GM21723 (cell line): ENCODE data around the gene CDC42SE2.
"Not testable (repeated sequence)": the region's sequence is repeated elsewhere in the genome, so short reads cannot be mapped to it uniquely, and the experiment has no call there.

Experiments
- ATAC-seq: cut with Tn5 transposase; IDR thresholded peaks from one replicate; pipeline ENCODE4 v1.9.1; 2021; ENCODE audit warnings: mild to moderate bottlenecking, moderate library complexity; ENCODE audit not compliant: unreplicated experiment

CDC42SE2 gene

DNA sequence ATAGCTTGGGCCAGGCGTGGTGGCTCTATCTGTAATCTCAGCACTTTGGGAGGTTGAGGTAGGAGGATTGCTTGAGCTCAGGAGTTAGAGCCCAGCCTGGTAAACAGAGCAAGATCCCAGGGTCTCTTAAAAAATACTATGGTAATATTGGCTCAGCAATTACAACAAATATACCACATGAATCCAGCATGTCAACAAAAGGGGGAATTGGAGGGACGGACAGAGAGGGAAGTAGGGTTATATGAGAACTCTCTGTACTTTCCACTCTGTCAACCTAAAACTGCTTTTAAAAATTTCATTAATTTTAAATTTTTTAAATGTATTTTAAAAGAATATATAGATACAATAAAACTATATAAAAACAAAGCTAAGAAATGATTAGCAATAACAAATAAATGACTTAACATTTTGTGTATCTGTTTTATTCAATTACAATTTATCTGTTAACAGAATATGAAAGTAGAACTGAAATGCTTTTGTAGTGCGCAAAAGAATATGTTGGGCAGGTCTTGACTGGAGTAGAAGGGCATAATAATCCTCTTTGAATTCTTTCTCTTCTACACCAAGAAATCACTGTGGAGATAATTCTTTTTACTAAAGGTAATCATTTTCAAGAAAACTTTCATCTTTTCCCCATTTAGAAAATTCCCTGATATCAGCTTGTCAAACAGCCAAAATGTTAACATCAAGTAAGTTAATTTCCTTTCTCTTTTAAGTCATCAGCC lies 12.9 kb upstream of the CDC42SE2 start:
- peak; percentile 32 for ATAC-seq

DNA sequence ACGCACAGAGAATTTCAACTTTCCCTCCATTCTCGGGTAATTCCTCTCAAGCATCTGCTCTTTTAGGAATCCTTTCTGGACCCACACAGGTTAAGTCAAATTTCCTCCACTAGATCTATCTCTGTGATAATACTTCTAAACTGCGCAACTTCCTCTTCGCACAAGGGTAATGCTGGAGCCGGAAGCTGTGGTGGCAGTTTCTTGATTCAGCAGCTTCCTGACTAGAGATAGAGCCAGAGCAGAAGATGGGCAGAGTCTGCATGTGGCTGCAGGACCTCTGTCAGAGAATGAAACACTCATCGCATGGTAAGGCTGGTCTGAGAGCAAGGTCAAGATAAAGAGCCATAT lies 11.1 kb upstream of the CDC42SE2 start:
- ATAC-seq, result peak; percentile 80

DNA sequence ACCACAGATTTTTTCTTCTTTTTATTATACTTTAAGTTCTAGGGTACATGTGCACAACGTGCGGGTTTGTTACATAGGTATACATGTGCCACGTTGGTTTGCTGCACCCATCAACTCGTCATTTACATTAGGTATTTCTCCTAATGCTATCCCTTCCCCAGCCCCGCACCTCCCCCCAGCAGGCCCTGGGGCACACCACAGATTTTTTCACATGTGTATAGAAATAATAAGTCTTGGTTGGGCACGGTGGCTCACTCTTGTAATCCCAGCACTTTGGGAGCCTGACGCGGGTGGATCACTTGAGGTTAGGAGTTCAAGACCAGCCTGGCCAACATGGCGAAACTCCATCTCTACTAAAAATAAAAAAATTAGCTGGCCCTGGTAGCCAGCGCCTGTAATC lies 9.8 kb upstream of the CDC42SE2 start:
- not testable (repeated sequence) for ATAC-seq

DNA sequence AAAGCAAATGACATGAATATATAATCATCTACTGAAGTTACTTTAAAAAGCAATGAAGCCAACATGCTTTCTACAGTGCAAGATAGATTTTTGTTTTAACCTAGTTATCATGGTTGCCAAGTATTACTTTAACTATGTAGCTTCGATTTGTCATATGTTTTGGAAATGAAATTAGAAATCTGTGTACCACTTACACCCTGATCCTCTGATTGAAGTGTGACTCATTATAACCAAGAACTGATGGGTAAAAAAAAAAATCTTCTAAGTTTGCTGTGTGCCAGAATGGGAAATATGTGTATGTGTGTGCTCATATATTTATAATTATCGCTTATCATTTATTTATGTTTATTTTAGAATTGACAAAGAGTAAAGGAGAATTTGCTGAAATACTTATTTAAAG lies 9.1 kb upstream of the CDC42SE2 start:
- no peak for ATAC-seq

DNA sequence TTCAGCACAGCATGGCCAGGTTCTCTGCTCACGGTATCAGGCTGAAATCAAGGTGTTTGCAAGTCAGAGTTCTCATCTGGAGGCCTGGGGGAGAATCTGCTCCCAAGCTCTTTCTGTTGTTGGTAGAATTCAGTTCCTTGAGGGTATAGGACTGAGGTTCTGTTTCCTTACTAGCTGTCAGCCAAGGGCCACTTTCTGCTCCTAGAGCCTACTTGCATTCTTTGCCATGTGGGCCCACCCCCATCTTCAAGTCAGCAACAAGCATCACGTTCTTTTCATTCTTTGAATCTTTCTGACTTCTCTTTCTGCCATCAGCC lies 7.4 kb upstream of the CDC42SE2 start:
- no peak for ATAC-seq

DNA sequence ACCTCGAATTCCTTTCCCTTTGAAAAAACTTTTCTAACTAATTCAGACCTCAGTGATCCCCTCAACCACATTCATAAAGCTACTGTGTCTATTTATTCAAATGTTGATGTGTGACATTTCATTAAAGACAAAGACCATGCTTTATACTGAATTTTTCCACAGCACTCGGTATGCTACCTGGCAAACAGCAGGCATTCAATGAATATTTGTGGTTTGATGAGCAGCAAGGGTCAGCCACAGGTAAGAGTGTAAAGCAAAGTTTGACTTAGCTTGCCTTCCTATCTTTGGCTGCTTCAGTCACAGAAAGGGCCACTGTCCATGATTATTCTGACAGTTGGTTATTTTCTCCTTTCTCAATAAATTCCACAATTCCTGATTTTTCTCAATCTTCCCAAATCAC lies 5.1 kb upstream of the CDC42SE2 start:
- no peak for ATAC-seq

DNA sequence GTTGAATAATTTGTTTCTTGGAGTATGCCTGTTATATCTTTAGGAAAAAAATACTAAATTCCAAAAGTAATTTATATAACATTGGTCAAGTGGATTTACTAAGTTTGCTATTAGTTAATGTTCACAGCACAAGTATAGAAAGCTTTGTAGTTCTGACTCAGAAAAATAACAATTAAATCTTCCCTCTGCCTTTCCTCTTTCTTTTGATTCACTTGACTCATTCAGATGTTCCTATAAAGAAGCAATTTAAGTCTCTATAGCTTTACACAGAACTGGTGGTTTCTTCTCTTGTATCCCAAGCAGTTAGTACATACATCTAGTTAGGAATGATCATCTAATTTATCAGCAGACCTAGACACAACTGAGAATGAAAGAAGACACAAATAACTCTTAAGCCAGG lies 4.5 kb upstream of the CDC42SE2 start:
- ATAC-seq, result no peak

DNA sequence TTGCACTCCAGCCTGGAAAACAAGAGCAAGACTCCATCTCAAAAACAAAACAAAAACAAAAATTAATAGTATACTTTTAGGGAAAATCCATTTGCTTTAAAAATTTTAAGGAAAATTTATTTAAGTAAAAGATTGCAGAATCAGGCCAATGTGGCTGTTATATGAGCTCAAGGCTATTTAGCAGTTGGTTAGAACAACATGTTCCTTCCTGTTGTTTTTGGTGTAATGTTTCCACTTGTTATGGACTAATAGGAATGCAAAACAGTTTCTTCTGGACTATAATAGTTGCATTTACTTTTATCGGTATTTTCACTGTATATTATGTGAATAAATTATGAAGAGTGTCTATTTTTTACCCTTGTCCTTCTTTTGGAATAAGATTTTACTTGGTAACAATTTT lies 3.0 kb upstream of the CDC42SE2 start:
- ATAC-seq, result no peak

DNA sequence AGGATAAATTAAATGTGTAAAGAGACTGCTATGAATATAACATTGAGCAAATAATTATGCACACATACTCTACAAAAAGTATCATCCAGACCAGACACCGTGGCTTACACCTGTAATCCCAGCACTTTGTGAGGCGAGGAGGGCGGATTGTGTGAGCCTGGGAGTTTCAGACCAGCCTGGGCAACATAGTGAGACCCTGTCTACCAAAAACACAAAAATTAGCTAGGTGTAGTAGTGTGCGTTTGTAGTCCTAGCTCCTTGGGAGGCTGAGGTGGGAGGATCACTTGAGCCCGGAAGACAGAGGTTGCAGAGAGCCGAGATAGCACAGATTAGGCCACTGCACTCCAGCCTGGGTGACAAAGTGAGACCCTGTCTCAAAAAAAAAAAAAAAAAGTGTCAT lies 2.4 kb upstream of the CDC42SE2 start:
- no peak for ATAC-seq

DNA sequence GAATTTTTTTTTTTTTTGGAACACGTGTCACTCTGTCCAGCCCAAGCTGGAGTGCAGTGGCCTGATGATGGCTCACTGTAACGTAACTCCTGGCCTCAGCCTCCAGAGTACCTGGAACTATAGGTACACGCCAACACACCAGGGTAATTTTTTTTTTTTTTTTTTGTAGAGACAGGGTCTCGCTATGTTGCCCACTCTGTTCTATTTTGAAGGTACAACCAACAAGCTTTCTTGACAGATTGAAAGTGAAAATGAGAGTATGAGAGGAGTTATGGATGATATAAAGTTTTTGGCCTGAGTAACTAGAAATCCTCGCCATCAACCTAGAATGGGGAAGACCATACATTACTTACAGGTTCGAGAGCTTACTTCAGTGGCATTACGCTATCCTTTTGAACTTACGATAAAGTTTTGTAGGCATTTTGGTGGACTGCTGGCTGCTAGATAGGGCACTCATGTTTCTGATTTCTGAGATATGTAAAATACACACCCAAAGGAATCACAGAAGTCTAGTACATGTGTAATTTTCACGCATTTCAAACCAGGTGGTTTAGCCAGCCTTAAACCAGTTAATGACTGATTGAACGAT lies 806 bp upstream of the CDC42SE2 start:
- ATAC-seq, result peak; percentile 17

DNA sequence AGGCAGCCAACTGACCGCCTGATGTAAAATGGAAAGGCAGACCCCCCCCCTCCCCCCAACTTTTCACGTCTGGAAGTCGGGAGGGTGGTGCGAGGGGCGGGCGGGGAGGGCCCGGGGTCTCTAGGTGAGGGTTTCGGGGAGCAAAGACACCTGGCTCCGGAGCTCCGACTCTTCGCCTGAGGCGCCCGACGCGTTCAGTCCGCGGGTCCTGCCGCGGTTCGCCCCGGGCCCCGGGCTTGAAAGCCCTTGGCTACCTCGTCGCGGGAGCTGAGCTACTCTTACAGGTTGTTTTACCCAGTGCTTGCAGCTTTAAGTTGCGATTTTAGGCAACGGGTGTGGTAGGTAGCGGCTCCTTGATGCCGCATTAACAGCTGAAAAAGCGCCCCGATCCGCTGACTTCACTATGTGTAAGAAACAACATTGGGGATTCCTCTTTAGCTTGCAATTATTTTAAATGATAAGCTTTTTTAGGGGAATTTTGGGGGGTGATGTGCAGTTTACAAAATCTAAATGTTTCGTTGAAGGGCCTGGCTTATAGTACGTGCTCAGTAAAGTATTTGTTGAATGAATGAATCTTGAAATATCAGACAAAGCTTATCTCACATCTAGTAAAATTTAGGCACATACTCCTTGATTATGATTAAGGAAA lies 722 bp downstream of the CDC42SE2 start:
- peak; percentile 15 for ATAC-seq

DNA sequence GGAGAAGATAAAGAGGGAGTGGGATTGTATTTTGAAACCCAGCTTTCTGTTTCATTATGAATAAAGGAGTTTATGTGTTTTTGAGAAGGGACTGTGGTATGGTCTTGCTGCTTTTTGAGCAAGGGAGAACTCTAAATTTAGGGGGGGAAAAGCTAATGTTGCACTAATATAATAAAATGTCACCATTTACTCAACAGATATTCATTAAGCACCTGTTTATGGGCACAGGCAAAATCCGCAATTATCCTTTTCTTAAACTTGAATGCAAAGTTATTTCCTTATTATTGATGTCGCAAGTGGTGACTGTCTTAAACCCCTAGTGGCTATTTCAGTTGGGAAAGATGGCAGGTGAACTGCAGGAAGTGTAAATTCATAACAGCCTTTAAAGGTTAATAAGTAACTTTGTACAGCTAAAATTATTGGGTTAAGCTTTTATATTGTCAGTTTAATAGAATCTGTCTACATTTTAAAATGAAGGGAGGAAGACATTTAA lies 1.5 kb downstream of the CDC42SE2 start:
- ATAC-seq, result peak; percentile 24

DNA sequence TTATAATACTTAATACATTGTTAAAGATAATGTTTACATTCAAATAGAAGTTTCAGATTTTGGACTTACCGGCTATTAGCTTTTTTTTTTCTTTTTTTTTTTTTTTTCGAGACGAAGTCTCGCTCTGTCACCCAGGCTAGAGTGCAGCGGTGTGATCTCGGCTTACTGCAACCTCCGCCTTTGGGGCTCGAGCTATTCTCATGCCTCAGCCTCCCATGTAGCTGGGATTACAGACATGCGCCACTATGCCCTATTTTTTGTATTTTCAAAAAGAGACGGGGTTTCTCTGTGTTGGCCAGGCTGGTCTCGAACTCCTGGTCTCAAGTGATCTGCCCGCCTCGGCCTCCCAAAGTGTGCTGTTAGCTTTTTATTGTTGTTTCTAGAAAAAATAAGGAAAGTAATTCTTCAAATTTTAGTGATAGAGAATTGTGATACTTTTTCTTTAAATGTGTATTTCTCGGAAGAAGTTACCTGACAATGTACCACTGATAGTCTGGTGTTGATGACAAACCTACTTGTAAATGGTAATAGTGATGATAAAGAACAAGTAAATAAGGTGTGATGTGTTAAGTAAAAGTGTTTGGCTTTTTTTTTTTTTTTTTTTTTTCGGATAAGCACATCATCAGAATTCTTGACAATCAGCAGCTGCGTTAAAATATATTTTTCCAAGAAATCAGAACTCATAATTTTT lies 2.7 kb downstream of the CDC42SE2 start:
- ATAC-seq, result no peak

DNA sequence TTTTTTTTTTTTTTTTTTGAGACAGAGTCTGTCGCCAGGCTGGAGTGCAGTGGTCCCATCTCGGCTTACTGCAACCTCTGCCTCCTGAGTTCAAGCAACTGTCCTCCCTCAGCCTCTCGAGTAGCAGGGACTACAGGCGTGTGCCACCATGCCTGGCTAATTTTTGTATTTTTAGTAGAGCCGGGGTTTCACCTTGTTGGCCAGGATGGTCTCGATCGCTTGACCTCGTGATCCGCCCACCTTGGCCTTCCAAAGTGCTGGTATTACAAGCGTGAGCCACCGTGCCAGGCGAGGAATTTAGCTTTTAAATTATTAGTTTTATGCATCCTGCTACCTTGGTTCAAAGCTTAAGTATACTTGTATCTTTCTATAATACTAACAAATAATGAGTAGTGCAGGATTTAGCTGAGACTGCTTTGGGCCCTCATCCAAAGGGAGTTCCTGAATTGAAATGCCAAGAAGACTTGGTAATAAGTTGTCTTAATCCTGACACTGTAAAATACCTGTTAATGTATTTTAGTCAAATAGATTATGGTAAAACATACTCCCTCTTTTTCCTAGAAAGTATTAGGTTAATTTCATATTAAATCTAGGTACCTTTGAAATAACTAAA lies 5.0 kb downstream of the CDC42SE2 start:
- ATAC-seq, result no peak

DNA sequence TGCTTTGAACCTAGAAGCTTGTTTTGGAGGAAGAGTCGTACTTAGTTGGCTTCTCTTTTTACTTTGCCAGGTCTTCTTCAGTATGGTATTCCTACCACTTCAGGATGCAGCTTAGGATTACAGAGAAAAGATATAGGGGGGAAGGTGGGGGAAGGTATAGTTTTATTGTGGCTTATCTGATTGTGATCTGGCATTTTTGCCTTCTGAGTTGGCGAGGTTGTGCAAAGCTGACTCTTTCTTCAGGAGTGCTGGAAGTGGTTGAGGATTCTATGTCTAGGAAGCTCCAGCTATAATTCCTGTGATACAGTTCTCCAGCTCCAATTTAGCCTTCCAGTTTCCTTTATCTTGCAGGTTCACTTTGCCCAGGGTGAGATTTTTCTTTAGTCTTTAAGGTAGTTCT lies 7.0 kb downstream of the CDC42SE2 start:
- ATAC-seq, result no peak

DNA sequence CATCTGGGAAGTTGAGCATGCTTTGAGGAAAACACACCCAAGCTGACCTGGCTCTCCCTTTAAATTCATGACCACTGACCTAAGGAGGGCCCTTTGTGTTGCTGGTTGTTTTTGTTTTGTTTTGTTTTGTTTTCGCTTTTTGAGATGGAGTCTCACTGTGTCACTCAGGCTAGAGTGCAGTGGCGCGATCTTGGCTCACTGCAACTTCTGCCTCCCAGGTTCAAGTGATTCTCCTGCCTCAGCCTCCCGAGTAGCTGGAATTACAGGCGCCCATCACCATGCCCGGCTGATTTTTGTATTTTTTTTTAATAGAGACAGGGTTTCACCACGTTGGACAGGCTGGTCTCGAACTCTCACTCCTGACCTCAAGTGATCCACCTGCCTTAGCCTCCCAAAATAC lies 8.0 kb downstream of the CDC42SE2 start:
- not testable (repeated sequence) for ATAC-seq

DNA sequence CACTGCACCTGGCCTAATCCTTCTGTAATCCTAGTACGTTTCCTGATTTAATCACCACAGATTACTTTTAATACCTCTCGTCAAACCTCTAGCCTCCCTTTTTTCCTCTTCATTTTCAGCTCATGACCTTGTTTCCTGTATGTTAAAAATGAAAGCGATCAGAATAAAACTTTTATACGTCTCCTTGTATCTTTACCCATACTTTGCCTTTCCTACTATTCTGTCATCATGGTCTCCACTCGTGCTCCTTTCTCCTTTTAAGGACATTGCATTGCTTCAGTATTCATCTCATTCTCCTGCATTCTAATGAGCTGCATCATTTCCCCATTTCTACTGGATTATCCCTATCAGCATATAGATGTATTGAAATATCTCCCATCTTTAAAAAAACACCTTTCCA lies 8.5 kb downstream of the CDC42SE2 start:
- no peak for ATAC-seq

DNA sequence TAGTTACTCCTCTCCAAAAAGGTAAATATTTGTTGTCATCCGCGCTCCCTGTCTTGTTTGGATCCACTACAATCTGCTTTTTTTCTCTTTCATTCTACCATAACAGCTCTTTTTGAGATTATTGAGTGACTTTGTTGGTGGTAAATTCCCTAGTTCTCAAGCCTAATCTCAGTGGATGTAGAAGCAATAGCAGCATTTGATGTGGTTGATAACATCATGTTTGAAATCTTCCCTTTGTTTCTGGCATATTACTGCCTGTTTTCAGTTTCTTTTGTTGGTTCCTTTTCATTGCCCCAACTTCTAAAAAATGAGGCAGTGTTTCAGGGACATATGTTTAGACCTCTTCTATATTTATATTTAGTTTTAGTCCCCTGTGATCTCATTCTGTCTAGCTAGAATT lies 8.9 kb downstream of the CDC42SE2 start:
- ATAC-seq, result peak; percentile 25

DNA sequence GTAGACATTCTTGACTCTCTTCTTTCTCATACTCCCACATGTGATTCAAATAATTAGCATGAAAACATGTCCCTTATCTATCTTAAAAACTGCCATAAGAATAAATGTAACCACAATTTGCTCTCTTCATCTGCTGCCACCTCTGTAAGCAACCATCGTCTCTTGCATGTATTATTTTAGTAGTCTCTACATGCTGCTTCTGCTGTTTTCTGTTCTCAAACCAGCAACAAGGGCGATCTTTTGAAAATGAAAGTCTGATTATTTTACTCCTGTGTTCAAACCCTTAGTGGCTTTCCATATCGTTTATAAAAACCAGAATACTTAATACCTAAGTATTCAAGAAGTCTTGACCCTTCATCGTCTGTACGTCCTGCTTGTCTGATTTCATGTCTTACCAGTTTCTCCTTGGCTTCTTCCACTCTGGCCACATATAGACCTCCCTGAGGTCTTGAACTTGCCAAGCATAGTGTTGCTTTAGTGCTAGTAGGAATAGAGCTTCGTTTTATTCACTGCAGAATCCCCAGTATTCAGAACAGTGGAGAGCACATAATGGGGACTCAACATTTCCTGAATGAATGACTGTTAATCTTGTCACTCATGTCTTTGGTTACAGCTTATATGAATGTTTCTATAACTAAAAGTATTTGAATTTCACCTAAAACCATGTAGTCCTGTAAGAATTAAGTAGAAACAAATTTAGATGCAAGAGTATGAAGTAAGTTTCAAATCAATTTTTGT lies 10.6 kb downstream of the CDC42SE2 start:
- no peak for ATAC-seq

DNA sequence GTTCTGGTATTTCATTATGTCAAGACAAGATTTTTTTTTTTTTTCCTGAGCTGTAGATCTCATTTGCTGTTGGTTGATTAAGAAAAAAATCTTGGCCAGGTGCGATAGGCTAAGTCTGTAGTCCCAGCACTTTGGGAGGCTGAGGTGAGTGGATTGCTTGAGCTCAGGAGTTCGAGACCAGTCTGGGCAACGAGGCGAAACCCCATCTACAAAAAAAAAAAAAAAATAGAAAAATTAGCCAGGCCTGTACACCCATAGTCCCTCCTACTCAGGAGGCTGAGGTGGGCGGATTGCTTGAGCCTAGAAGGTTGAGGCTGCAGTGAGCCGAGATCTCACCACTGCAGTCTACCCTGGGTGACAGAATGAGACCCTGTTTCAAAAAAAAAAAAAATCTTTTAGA lies 12.2 kb downstream of the CDC42SE2 start:
- ATAC-seq, result no peak

DNA sequence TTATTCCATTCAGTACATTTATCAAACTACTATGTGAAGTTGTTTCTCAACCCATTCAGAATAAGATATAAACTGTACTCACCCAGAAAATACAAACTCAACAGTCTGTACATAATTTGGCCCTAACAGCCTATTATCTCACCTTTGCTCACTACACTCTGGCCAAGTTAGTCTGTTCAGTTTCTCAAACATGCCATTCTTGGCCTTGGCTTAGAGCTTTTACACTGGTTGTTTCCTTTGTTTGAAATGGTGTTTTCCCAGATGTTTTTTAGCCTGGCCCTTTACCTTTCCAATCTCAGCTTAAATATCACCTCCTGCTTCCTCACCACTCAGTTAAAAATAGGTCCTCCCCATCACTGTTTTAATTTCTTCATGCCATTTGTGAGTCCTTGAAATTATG lies 13.6 kb downstream of the CDC42SE2 start:
- no peak for ATAC-seq
